ENCODE results near the gene ZNF469.
"Not testable (repeated sequence)": the region's sequence is repeated elsewhere in the genome, so short reads cannot be mapped to it uniquely, and the experiment has no call there.

Gene ZNF469

DNA sequence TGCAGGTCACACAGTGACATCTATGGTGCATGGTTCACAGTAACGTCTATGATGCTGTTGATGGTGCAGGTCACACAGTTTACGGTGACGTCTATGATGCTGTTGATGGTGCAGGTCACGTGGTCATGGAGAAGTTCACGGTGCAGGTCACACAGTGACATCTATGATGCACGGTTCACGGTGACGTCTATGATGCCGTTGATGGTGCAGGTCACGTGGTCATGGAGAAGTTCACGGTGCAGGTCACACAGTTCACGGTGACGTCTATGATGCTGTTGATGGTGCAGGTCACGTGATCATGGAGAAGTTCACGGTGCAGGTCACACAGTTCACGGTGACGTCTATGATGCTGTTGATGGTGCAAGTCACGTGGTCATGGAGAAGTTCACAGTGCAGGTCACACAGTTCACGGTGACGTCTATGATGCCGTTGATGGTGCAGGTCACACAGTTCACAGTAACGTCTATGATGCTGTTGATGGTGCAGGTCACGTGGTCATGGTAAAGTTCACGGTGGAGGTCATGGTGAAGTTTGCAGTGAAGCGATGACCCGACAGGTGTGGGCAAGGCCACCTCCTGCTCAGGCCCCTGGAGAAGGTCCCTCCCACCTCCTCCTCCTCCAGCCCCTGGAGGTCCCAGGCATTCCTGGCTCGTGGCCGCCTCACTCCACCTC, 27.7 kb downstream of the ZNF469 start:
- H3K27me3 Mint-ChIP-seq, result peaks cover 34% of the 10 kb centered on the region
- not testable (repeated sequence) for ATAC-seq, H3K9me3 Mint-ChIP-seq, H3K27ac Mint-ChIP-seq, H3K4me3 Mint-ChIP-seq, H3K4me1 Mint-ChIP-seq, H3K36me3 Mint-ChIP-seq

- no peak overlapping the region for H3K4me3 Mint-ChIP-seq
- H3K27me3 Mint-ChIP-seq, result peaks cover 39% of the 10 kb centered on the region
- H3K4me1 Mint-ChIP-seq, result no peaks in the 10 kb centered on the region
- ATAC-seq, result peak; percentile 3
- H3K27ac Mint-ChIP-seq, result no peak overlapping the region
- no peaks in the 10 kb centered on the region for H3K9me3 Mint-ChIP-seq
- no peaks in the 10 kb centered on the region for H3K36me3 Mint-ChIP-seq
These were observed 29.3 kb downstream of the ZNF469 start for GRCh38 chr16:88411951-88412576.

- Mint-ChIP-seq H3K27ac (no peak overlapping the region), H3K4me3 (no peak overlapping the region), H3K27me3 (peaks cover 36% of the 10 kb centered on the region), H3K36me3 (no peaks in the 10 kb centered on the region), H3K4me1 (no peaks in the 10 kb centered on the region), H3K9me3 (no peaks in the 10 kb centered on the region)
- no peak for ATAC-seq
These were observed 30.0 kb downstream of the ZNF469 start for GRCh38 chr16:88412766-88413165.

- Mint-ChIP-seq H3K27ac (no peak overlapping the region), H3K36me3 (no peaks in the 10 kb centered on the region), H3K27me3 (peaks cover 36% of the 10 kb centered on the region), H3K4me1 (no peaks in the 10 kb centered on the region), H3K4me3 (no peak overlapping the region), H3K9me3 (no peaks in the 10 kb centered on the region)
- ATAC-seq, result no peak
These were observed 30.5 kb downstream of the ZNF469 start for GRCh38 chr16:88413231-88413630.

GRCh38 chr16:88413631-88414030, 30.9 kb downstream of the ZNF469 start:
- H3K9me3 Mint-ChIP-seq, result no peaks in the 10 kb centered on the region
- ATAC-seq, result no peak
- no peak overlapping the region for H3K27ac Mint-ChIP-seq
- H3K4me1 Mint-ChIP-seq, result no peaks in the 10 kb centered on the region
- H3K4me3 Mint-ChIP-seq, result no peak overlapping the region
- H3K36me3 Mint-ChIP-seq, result no peaks in the 10 kb centered on the region
- peaks cover 36% of the 10 kb centered on the region for H3K27me3 Mint-ChIP-seq

- H3K4me1 Mint-ChIP-seq, result no peaks in the 10 kb centered on the region
- H3K9me3 Mint-ChIP-seq, result no peaks in the 10 kb centered on the region
- ATAC-seq, result no peak
- H3K27ac Mint-ChIP-seq, result no peak overlapping the region
- H3K27me3 Mint-ChIP-seq, result peaks cover 34% of the 10 kb centered on the region
- no peak overlapping the region for H3K4me3 Mint-ChIP-seq
- H3K36me3 Mint-ChIP-seq, result no peaks in the 10 kb centered on the region
These were observed 32.0 kb downstream of the ZNF469 start for GRCh38 chr16:88414521-88415380.

- Mint-ChIP-seq H3K36me3 (no peaks in the 10 kb centered on the region), H3K4me1 (no peaks in the 10 kb centered on the region), H3K9me3 (no peaks in the 10 kb centered on the region), H3K27me3 (peaks cover 38% of the 10 kb centered on the region), H3K27ac (no peak overlapping the region), H3K4me3 (no peak overlapping the region)
- ATAC-seq, result no peak
These were observed 32.6 kb downstream of the ZNF469 start for GRCh38 chr16:88415381-88415705.

DNA sequence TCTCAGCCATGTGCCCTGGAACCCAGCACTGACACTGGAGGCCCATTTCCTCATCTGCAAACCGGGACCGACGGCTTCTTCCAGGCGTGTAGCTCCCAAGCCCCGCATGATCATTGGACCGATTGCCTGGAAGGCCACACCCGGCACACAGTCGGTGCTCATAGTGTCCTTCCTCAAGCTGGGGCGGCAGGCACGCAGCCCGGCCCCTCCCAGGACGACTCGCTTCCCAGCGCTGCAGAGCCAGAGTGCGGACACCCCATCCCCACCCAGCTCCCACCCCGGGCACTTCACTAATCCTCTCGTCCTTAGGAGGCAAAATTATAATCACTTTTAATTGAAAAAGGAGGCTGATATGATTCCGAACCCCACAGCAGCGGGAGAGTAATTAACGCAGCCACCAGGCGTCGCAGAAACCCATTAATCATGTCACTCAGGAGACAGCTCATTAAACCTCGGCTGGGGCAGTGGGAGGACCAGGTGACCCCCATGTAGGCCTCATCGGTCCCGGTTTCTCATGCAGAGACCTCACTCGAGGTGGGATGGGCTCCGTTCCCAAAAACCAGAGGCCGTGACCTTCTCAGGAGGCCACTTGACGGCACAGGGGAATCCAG, 33.1 kb downstream of the ZNF469 start:
- Mint-ChIP-seq H3K36me3 (no peaks in the 10 kb centered on the region), H3K4me1 (no peaks in the 10 kb centered on the region), H3K4me3 (no peak overlapping the region), H3K27me3 (peaks cover 38% of the 10 kb centered on the region), H3K27ac (no peak overlapping the region), H3K9me3 (no peaks in the 10 kb centered on the region)
- ATAC-seq, result no peak

- H3K36me3 Mint-ChIP-seq, result no peaks in the 10 kb centered on the region
- ATAC-seq, result no peak
- H3K4me3 Mint-ChIP-seq, result no peak overlapping the region
- H3K9me3 Mint-ChIP-seq, result no peaks in the 10 kb centered on the region
- peaks cover 38% of the 10 kb centered on the region for H3K27me3 Mint-ChIP-seq
- H3K4me1 Mint-ChIP-seq, result no peaks in the 10 kb centered on the region
- H3K27ac Mint-ChIP-seq, result no peak overlapping the region
These were observed 33.9 kb downstream of the ZNF469 start for GRCh38 chr16:88416686-88417085.

GRCh38 chr16:88417684-88418476, 35.1 kb downstream of the ZNF469 start:
- H3K36me3 Mint-ChIP-seq, result no peaks in the 10 kb centered on the region
- H3K4me1 Mint-ChIP-seq, result peaks cover 4% of the 10 kb centered on the region
- peaks cover 30% of the 10 kb centered on the region for H3K27me3 Mint-ChIP-seq
- ATAC-seq, result no peak
- no peak overlapping the region for H3K4me3 Mint-ChIP-seq
- no peak overlapping the region for H3K27ac Mint-ChIP-seq
- peaks cover 9% of the 10 kb centered on the region for H3K9me3 Mint-ChIP-seq

DNA sequence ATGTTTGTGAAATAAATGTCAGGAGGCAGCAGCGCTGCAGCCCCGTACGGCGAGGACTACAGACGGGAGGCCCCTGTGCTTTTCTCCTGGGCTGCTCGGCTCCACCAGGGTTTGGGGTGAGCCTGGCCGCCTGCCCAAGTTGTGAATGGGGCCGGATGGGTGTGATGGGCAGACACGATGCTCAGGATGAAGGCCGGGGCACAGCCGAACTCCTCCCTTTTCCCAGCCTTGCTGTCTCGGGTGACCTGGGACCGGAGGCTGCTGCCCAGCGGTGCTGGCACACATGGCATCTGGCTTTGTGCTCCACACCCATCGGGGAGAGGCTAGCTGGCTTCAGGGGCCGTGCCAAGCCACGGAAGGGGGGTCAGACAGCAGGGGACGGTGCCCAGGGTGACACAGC, 36.1 kb downstream of the ZNF469 start:
- Mint-ChIP-seq H3K27ac (no peak overlapping the region), H3K9me3 (peaks cover 11% of the 10 kb centered on the region), H3K4me1 (peaks cover 6% of the 10 kb centered on the region), H3K4me3 (no peak overlapping the region), H3K36me3 (no peaks in the 10 kb centered on the region), H3K27me3 (peaks cover 30% of the 10 kb centered on the region)
- no peak for ATAC-seq

GRCh38 chr16:88419790-88420189, 37.0 kb downstream of the ZNF469 start:
- Mint-ChIP-seq H3K27ac (no peak overlapping the region), H3K36me3 (no peaks in the 10 kb centered on the region), H3K9me3 (peaks cover 11% of the 10 kb centered on the region), H3K27me3 (peaks cover 30% of the 10 kb centered on the region), H3K4me1 (peaks cover 7% of the 10 kb centered on the region), H3K4me3 (no peak overlapping the region)
- no peak for ATAC-seq

- H3K4me3 Mint-ChIP-seq, result no peak overlapping the region
- peaks cover 24% of the 10 kb centered on the region for H3K27me3 Mint-ChIP-seq
- peaks cover 14% of the 10 kb centered on the region for H3K4me1 Mint-ChIP-seq
- peaks cover 11% of the 10 kb centered on the region for H3K9me3 Mint-ChIP-seq
- H3K36me3 Mint-ChIP-seq, result no peaks in the 10 kb centered on the region
- no peak overlapping the region for H3K27ac Mint-ChIP-seq
- no peak for ATAC-seq
These were observed 37.7 kb downstream of the ZNF469 start for GRCh38 chr16:88420496-88420895.

GRCh38 chr16:88421301-88421700, 38.5 kb downstream of the ZNF469 start:
- H3K4me3 Mint-ChIP-seq, result no peak overlapping the region
- peaks cover 16% of the 10 kb centered on the region for H3K4me1 Mint-ChIP-seq
- H3K9me3 Mint-ChIP-seq, result peaks cover 11% of the 10 kb centered on the region
- H3K36me3 Mint-ChIP-seq, result no peaks in the 10 kb centered on the region
- no peak for ATAC-seq
- H3K27ac Mint-ChIP-seq, result no peak overlapping the region
- H3K27me3 Mint-ChIP-seq, result peaks cover 16% of the 10 kb centered on the region

All from stimulated activated memory B cell treated with anti-CD40 and anti-IgM and Interleukin-4, amounts not matched to agents 10 μg/mL and 1 μg/mL and 100 μg/mL, for 72 hours (primary cell).